Right atrium auricular region (tissue), 2 donors: Measurements from ENCODE around the gene HMGCS2. TPM values are rescaled to one million over a fixed set of nuclear protein-coding genes. Genes with fewer than 3 reads are reported as not detected.

Experiments used
- DNase-seq: peaks from one replicate; pipeline ENCODE4 v3.0.0-alpha.2; 2019; ENCODE audit warnings: low spot score
- H3K27ac ChIP-seq, 2 donors: fragments of 200-600 bp; sonication (generic); 1 replicate in 1 of 2; 2 replicates in 1 of 2; pipeline ENCODE4 v1.5.1; 2016 to 2019
- H3K27me3 ChIP-seq, 2 donors: fragments of 200-600 bp; sonication (generic); one replicate each; pipeline versions ENCODE4 v1.5.1 to v1.6.0; 2017 to 2019
- H3K36me3 ChIP-seq: fragments of 200-600 bp; sonication (generic); one replicate; pipeline ENCODE4 v1.5.1; 2016
- H3K4me1 ChIP-seq, 2 donors: fragments of 200-600 bp; sonication (generic); one replicate each; pipeline versions ENCODE4 v1.5.1 to v1.6.0; 2017 to 2019
- H3K4me3 ChIP-seq, 2 donors: fragments of 200-600 bp; sonication (generic); 1 replicate in 1 of 2; 2 replicates in 1 of 2; pipeline ENCODE4 v1.5.1; 2017 to 2019; ENCODE audit warnings: mild to moderate bottlenecking in 1 of 2, moderate library complexity in 1 of 2
- H3K9me3 ChIP-seq, 2 donors: fragments of 200-600 bp; sonication (generic); one replicate each; pipeline ENCODE4 v1.5.1; 2019
- total RNA-seq, 2 donors: library from RNA; depleted of rRNA; stranded (reverse); fragments of >200 nt; gene quantifications; one replicate each; pipeline ENCODE4 v1.1.0, GENCODE V29; 2016
- TF ChIP-seq, protein P1 (sequence below), 2 donors: fragments of 200-600 bp; sonication (generic); IDR thresholded peaks; one replicate each; pipeline ENCODE4 v1.5.1; 2019; ENCODE audit warnings: antibody characterized with exemption in 2 of 2

Gene HMGCS2
- total RNA-seq, 2 donors from 2014 or later, result 12.4 to 43.8 TPM

DNA sequence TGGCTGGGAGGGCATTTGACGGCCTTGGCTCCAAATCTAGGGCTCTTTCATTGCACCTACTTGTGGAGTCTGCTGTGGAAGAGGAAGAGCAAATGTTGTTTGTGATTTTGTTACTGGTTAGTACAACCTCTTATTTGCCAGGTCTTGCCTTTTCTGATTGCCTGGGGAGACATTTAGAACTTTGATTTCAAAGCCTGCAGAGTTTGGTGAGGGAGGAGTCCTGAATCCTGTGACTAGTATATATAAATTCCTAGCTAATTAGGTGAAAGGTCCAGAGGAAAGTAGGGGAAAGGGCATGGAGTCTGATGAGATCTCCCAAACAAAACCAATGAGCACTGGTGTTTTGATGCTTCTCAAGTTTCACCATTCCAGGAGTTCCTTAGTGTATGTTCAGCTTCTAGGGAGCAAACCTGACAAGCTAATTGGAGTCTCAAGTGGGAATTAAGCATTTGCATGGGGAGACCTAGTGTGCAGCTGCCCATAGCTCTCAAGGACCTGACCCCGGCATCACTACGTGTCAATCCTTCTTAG is 5.1 kb upstream of the HMGCS2 start:
- Histone ChIP-seq H3K27ac (peak overlapping the region in 1 of 2 donors; percentile 78), H3K4me1 (peaks cover 0 to 21% of the 10 kb centered on the region in 2 donors), H3K36me3 (no peaks in the 10 kb centered on the region), H3K27me3 (no peaks in the 10 kb centered on the region), H3K4me3 (no peak overlapping the region), H3K9me3 (no peaks in the 10 kb centered on the region)
- TF ChIP-seq, protein P1, sequence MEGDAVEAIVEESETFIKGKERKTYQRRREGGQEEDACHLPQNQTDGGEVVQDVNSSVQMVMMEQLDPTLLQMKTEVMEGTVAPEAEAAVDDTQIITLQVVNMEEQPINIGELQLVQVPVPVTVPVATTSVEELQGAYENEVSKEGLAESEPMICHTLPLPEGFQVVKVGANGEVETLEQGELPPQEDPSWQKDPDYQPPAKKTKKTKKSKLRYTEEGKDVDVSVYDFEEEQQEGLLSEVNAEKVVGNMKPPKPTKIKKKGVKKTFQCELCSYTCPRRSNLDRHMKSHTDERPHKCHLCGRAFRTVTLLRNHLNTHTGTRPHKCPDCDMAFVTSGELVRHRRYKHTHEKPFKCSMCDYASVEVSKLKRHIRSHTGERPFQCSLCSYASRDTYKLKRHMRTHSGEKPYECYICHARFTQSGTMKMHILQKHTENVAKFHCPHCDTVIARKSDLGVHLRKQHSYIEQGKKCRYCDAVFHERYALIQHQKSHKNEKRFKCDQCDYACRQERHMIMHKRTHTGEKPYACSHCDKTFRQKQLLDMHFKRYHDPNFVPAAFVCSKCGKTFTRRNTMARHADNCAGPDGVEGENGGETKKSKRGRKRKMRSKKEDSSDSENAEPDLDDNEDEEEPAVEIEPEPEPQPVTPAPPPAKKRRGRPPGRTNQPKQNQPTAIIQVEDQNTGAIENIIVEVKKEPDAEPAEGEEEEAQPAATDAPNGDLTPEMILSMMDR (IDR thresholded peaks at IDR 0.05), result no peak
- DNase-seq, result no peak

DNA sequence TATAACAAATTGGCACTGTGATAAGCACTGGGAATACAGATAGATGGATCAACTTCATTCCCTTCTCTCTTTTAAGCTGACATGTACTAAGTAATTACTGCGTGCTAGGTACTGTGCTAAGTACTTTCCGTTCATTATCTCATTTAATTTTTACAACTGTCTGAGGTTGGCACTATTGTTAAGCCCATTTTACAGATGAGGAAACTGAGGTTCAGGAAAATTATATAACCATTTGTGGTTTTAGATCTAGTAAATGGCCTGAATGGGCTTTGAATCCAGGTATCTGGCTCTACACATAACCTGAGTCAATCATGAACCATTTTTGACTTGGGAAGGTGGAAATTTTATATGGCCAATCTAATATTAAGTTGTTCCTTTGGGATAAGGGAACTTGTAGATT is 3.6 kb upstream of the HMGCS2 start:
- peaks cover 0 to 28% of the 10 kb centered on the region in 2 donors for H3K4me1 ChIP-seq
- H3K27ac ChIP-seq, result peak overlapping the region in 1 of 2 donors; percentile 78
- TF ChIP-seq, protein P1 (IDR thresholded peaks at IDR 0.05), result no peak
- H3K4me3 ChIP-seq, result no peak overlapping the region
- no peaks in the 10 kb centered on the region for H3K27me3 ChIP-seq
- H3K9me3 ChIP-seq, result no peaks in the 10 kb centered on the region
- no peak for DNase-seq
- no peaks in the 10 kb centered on the region for H3K36me3 ChIP-seq

DNA sequence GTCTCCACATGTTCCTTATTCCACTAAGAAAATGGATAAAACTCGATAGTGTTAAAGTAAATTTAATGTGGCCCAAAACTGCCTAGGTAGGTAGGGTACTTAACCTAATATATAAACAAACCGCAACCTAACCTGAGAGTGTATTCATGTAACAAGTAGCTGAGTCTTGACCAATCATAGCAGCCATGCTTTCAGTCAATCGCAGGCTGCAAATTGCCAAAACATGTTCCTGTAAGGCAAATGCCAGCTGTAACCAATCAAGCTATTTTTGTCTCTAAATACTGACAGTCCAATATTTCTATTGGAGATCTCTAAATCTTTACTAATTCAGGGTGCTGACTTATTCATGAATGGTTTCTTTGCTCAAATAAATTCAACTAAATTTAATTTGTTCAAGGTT is 3.1 kb upstream of the HMGCS2 start:
- H3K27ac ChIP-seq, result no peak overlapping the region
- TF ChIP-seq, protein P1 (IDR thresholded peaks at IDR 0.05), result no peak
- H3K4me3 ChIP-seq, result no peak overlapping the region
- H3K4me1 ChIP-seq, result peaks cover 0 to 31% of the 10 kb centered on the region in 2 donors
- H3K36me3 ChIP-seq, result no peaks in the 10 kb centered on the region
- no peaks in the 10 kb centered on the region for H3K9me3 ChIP-seq
- no peak for DNase-seq
- H3K27me3 ChIP-seq, result no peaks in the 10 kb centered on the region

DNA sequence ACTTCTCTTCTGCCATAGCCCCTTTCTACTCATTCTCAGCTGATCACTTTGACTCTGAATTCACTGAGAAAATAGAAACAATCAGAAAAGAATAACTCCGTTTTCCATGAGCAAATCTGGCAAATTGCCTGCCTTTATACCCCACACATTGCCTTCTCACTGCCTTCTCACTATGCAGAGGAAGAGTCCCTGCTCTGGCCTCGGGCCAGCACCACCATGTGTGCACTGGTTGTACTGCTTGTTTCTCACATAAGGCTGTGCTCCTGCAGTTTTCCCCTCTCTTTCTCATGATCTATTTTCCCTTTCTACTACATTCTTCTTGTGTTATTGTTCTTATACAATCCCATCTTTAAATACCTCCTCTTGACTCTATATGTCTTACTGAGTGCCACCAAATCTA is 2.3 kb upstream of the HMGCS2 start:
- H3K4me1 ChIP-seq, result peaks cover 0 to 39% of the 10 kb centered on the region in 2 donors

DNA sequence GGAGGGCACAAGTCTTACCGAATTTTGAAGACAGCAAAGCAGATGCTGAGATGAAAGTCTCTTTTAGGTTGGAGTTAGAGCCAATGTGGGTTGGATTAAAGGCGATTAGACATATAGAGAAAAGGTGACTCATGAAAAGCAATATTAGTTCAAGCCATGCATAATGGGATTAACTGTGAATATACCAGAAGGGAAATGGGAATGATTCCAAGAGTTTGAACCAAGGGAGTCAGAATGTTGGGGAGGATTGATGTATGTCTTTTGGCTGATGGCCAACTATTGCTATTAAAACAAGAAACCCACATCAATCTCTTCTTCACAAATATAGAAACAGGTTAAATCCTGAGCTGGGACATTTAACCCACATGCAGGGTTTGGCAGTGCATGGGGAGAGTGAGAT is 1.2 kb downstream of the HMGCS2 start:
- no peak for DNase-seq
- Histone ChIP-seq H3K9me3 (peaks cover 0 to 3% of the 10 kb centered on the region in 2 donors), H3K27ac (peak overlapping the region in 1 of 2 donors; percentile 73), H3K27me3 (no peaks in the 10 kb centered on the region), H3K4me1 (peaks cover 0 to 26% of the 10 kb centered on the region in 2 donors), H3K36me3 (no peaks in the 10 kb centered on the region), H3K4me3 (no peak overlapping the region)
- TF ChIP-seq, protein P1 (IDR thresholded peaks at IDR 0.05), result no peak

More for the DNA sequence above, 2.3 kb upstream of the HMGCS2 start:
- Histone ChIP-seq H3K4me3 (no peak overlapping the region), H3K36me3 (no peaks in the 10 kb centered on the region), H3K27me3 (no peaks in the 10 kb centered on the region), H3K27ac (no peak overlapping the region), H3K9me3 (no peaks in the 10 kb centered on the region)
- TF ChIP-seq, protein P1 (IDR thresholded peaks at IDR 0.05), result no peak
- no peak for DNase-seq

DNA sequence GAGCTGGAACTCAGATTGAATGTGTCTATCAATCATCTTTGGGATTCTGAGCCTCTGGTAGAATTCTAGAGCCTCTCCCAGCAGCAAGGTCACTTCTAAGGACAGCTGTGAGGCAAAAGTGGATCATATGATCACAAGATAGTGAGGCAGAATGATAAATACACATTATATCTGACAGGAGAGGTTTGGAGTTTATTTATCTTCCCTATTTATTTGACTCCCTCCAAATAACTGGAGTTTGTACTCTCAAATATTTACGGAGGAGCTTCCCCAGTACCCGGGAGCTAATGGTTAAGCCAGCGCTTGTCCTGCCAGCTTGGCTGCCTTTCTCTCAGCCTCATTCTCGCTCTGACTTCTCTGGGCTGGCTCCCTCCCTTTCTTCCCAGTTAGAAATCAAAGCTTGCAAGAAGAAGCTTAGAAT is 2.3 kb downstream of the HMGCS2 start:
- DNase-seq, result no peak
- TF ChIP-seq, protein P1 (IDR thresholded peaks at IDR 0.05), result no peak

More for the DNA sequence above, 2.3 kb downstream of the HMGCS2 start:
- no peaks in the 10 kb centered on the region for H3K36me3 ChIP-seq
- peaks cover 0 to 3% of the 10 kb centered on the region in 2 donors for H3K9me3 ChIP-seq
- no peaks in the 10 kb centered on the region for H3K27me3 ChIP-seq
- peaks cover 0 to 18% of the 10 kb centered on the region in 2 donors for H3K4me1 ChIP-seq
- H3K4me3 ChIP-seq, result peak overlapping the region in 1 of 2 donors; percentile 1
- H3K27ac ChIP-seq, result peak overlapping the region; percentile 31 to 73
